BLaER1 (cell line): ENCODE data around the gene GTSF1L.
A peak's percentile ranks its signal among the peaks of the same experiment; 100 is the strongest.

Experiments
- H3K27ac ChIP-seq: shearing (Covaris generic); formaldehyde crosslinking; 2 replicates; pipeline ENCODE4 v1.8.1; 2022
- H3K27me3 ChIP-seq: shearing (Covaris generic); formaldehyde crosslinking; 2 replicates; pipeline ENCODE4 v1.8.1; 2022
- H3K36me3 ChIP-seq: shearing (Covaris generic); formaldehyde crosslinking; 2 replicates; pipeline ENCODE4 v1.8.1; 2022
- H3K4me1 ChIP-seq: shearing (Covaris generic); formaldehyde crosslinking; 2 replicates; pipeline ENCODE4 v1.8.1; 2022
- H3K4me2 ChIP-seq: shearing (Covaris generic); formaldehyde crosslinking; 2 replicates; pipeline ENCODE4 v1.8.1; 2022
- H3K4me3 ChIP-seq: shearing (Covaris generic); formaldehyde crosslinking; 2 replicates; pipeline ENCODE4 v1.8.1; 2022
- H3K9ac ChIP-seq: shearing (Covaris generic); formaldehyde crosslinking; 2 replicates; pipeline ENCODE4 v1.8.1; 2022
- H3K9me3 ChIP-seq: shearing (Covaris generic); formaldehyde crosslinking; 2 replicates; pipeline ENCODE4 v1.8.1; 2022
- H4K20me1 ChIP-seq: shearing (Covaris generic); formaldehyde crosslinking; 2 replicates; pipeline ENCODE4 v1.8.1; 2022
- Cebpa-rat ChIP-seq: shearing (Covaris generic); IDR thresholded peaks from 2 replicates; pipeline ENCODE4 v1.8.1; 2022

The GTSF1L gene

DNA sequence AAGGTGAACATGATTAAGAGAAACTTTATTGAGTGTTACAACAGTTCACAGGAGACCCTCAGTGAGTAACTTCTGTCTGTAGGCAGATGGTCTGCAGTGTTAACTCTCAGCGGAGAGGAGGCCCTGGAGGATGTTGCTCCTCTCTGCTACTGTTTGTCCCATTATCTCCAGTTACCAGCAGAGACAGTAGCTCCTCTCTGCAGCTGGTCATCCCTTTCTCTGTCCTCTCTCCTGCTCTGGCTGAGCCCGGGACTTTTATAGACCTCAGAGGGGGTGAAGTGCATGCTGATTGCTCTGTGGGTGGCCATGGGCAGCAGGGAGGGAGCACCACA, 5.7 kb downstream of the GTSF1L start:
- peaks cover 36% of the 10 kb centered on the region for H3K36me3 ChIP-seq
- H3K4me1 ChIP-seq = peaks cover 60% of the 10 kb centered on the region
- H3K4me2 ChIP-seq = peak overlapping the region; percentile 81
- 0 out of 2 replicates have a peak overlapping the region, but pooled peaks have one; percentile 25 for H3K4me3 ChIP-seq
- no peaks in the 10 kb centered on the region for H3K27me3 ChIP-seq
- peaks cover 14% of the 10 kb centered on the region for H4K20me1 ChIP-seq
- H3K9me3 ChIP-seq = no peaks in the 10 kb centered on the region
- H3K27ac ChIP-seq = peak overlapping the region; percentile 69
- no peak for TF ChIP-seq Cebpa-rat
- H3K9ac ChIP-seq = peak overlapping the region; percentile 45; the same call in 1 of the 2 replicates

DNA sequence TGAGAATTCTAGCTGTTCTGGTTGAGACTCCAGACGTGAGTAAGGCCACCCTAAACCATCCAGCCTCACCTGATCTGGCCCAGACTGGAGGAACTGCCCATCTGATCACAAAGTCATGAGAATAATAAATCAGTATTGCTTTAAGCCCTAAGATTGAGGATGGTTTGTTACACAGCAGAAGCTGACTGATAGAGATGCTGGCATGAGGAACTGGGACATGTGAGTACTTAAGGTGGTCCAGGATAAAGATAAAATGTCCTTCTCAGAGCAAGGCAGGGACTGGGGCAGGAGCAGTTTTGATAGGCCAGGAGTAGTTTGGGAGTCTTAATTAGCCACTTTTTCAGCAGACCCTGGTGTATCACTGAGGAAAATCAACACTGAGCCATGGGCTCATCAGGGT, 6.8 kb downstream of the GTSF1L start:
- H3K4me1 ChIP-seq = peaks cover 60% of the 10 kb centered on the region
- peaks cover 46% of the 10 kb centered on the region for H3K36me3 ChIP-seq
- H3K9ac ChIP-seq = no peak overlapping the region
- peaks cover 14% of the 10 kb centered on the region for H4K20me1 ChIP-seq
- no peaks in the 10 kb centered on the region for H3K9me3 ChIP-seq
- no peak overlapping the region for H3K4me3 ChIP-seq
- H3K27me3 ChIP-seq = no peaks in the 10 kb centered on the region
- peak overlapping the region; percentile 81 for H3K4me2 ChIP-seq
- no peak for TF ChIP-seq Cebpa-rat
- no peak overlapping the region for H3K27ac ChIP-seq

- H3K4me3 ChIP-seq = no peak overlapping the region
- H4K20me1 ChIP-seq = peaks cover 14% of the 10 kb centered on the region
- H3K4me2 ChIP-seq = no peak overlapping the region
- no peaks in the 10 kb centered on the region for H3K27me3 ChIP-seq
- peaks cover 46% of the 10 kb centered on the region for H3K4me1 ChIP-seq
- H3K9ac ChIP-seq = no peak overlapping the region
- H3K9me3 ChIP-seq = no peaks in the 10 kb centered on the region
- H3K36me3 ChIP-seq = peaks cover 70% of the 10 kb centered on the region
- H3K27ac ChIP-seq = no peak overlapping the region
- TF ChIP-seq Cebpa-rat = no peak
Measured at GRCh38 chr20:43717616-43717995, 9.2 kb downstream of the GTSF1L start.

GRCh38 chr20:43716757-43717615, 9.8 kb downstream of the GTSF1L start:
- Histone ChIP-seq H3K4me2 (no peak overlapping the region), H3K36me3 (peaks cover 76% of the 10 kb centered on the region), H4K20me1 (peaks cover 17% of the 10 kb centered on the region)

GRCh38 chr20:43716123-43716522, 10.7 kb downstream of the GTSF1L start:
- H3K4me3 ChIP-seq = no peak overlapping the region
- no peaks in the 10 kb centered on the region for H3K9me3 ChIP-seq
- no peak overlapping the region for H3K27ac ChIP-seq
- no peak for TF ChIP-seq Cebpa-rat
- H3K27me3 ChIP-seq = no peaks in the 10 kb centered on the region
- H3K4me2 ChIP-seq = no peak overlapping the region
- H3K4me1 ChIP-seq = peaks cover 37% of the 10 kb centered on the region
- no peak overlapping the region for H3K9ac ChIP-seq
- H3K36me3 ChIP-seq = peaks cover 85% of the 10 kb centered on the region
- peaks cover 8% of the 10 kb centered on the region for H4K20me1 ChIP-seq

More at GRCh38 chr20:43716757-43717615, 9.8 kb downstream of the GTSF1L start:
- H3K9me3 ChIP-seq = no peaks in the 10 kb centered on the region
- peaks cover 40% of the 10 kb centered on the region for H3K4me1 ChIP-seq
- H3K9ac ChIP-seq = no peak overlapping the region
- no peak for TF ChIP-seq Cebpa-rat
- no peak overlapping the region for H3K27ac ChIP-seq
- no peaks in the 10 kb centered on the region for H3K27me3 ChIP-seq
- H3K4me3 ChIP-seq = no peak overlapping the region

DNA sequence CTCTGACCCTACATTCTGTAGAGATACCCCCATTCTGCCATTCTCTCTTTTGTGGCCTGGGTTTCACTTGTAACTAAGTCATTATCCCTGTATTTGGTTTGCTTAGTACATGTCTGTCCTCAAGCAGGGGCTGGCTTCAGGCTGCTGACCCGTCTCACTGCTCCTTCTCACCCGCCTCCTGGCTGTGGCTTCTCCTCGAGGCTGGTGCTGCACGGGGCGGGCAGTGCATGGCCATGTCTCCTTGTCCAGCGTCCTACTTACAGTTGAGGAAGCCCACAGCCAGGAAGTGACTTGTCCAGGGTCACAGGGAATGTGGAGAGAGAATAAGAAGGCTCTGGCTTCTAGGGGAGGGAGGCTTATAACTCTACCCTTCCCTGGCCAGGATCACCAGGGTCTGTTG, 11.3 kb downstream of the GTSF1L start:
- H3K27ac ChIP-seq = no peak overlapping the region
- no peaks in the 10 kb centered on the region for H3K27me3 ChIP-seq
- no peak overlapping the region for H3K9ac ChIP-seq
- H3K4me1 ChIP-seq = peaks cover 37% of the 10 kb centered on the region
- H4K20me1 ChIP-seq = 0 out of 2 replicates have a peak, but pooled peaks cover 5% of the 10 kb centered on the region
- no peak overlapping the region for H3K4me2 ChIP-seq
- H3K36me3 ChIP-seq = peaks cover 91% of the 10 kb centered on the region
- no peaks in the 10 kb centered on the region for H3K9me3 ChIP-seq
- TF ChIP-seq Cebpa-rat = no peak
- no peak overlapping the region for H3K4me3 ChIP-seq

GRCh38 chr20:43715044-43715443, 11.8 kb downstream of the GTSF1L start:
- Histone ChIP-seq H3K9ac (no peak overlapping the region), H3K36me3 (peaks cover 96% of the 10 kb centered on the region), H3K27ac (no peak overlapping the region), H3K4me3 (no peak overlapping the region), H3K9me3 (no peaks in the 10 kb centered on the region), H4K20me1 (0 out of 2 replicates have a peak, but pooled peaks cover 5% of the 10 kb centered on the region), H3K27me3 (no peaks in the 10 kb centered on the region), H3K4me2 (no peak overlapping the region), H3K4me1 (peaks cover 37% of the 10 kb centered on the region)
- no peak for TF ChIP-seq Cebpa-rat

GRCh38 chr20:43711098-43711654, 15.6 kb downstream of the GTSF1L start:
- Histone ChIP-seq H3K36me3 (peaks cover 100% of the 10 kb centered on the region), H3K4me1 (peaks cover 22% of the 10 kb centered on the region), H3K27me3 (no peaks in the 10 kb centered on the region), H3K27ac (peak overlapping the region; percentile 49; the same call in 1 of the 2 replicates), H3K4me2 (peak overlapping the region; percentile 37), H4K20me1 (peaks cover 16% of the 10 kb centered on the region; the same call in 1 of the 2 replicates), H3K9me3 (no peaks in the 10 kb centered on the region), H3K4me3 (no peak overlapping the region), H3K9ac (no peak overlapping the region)
- no peak for TF ChIP-seq Cebpa-rat

- no peak overlapping the region for H3K4me3 ChIP-seq
- TF ChIP-seq Cebpa-rat = no peak
- H3K4me2 ChIP-seq = peak overlapping the region; percentile 37
- H3K27me3 ChIP-seq = no peaks in the 10 kb centered on the region
- H3K36me3 ChIP-seq = peaks cover 100% of the 10 kb centered on the region
- H3K9ac ChIP-seq = 0 out of 2 replicates have a peak overlapping the region, but pooled peaks have one; percentile 19
- peaks cover 22% of the 10 kb centered on the region for H3K4me1 ChIP-seq
- H3K9me3 ChIP-seq = no peaks in the 10 kb centered on the region
- peaks cover 16% of the 10 kb centered on the region; the same call in 1 of the 2 replicates for H4K20me1 ChIP-seq
- H3K27ac ChIP-seq = peak overlapping the region; percentile 49; the same call in 1 of the 2 replicates
Measured at GRCh38 chr20:43710370-43711044, 16.3 kb downstream of the GTSF1L start.
